GM23338 (cell line): ENCODE measurements around the gene F2.

Source experiments
- EZH2 ChIP-seq: fragments of 200-600 bp; sonication (generic); IDR thresholded peaks from one replicate; pipeline ENCODE4 v1.8.0; 2017; ENCODE audit warnings: antibody characterized with exemption, mild to moderate bottlenecking, low read depth; ENCODE audit not compliant: unreplicated experiment
- POLR2AphosphoS5 ChIP-seq: IDR thresholded peaks from 2 replicates; pipeline ENCODE4 v1.6.1; 2016; ENCODE audit warnings: antibody characterized with exemption, low read depth
- TF ChIP-seq, protein P1 (sequence below), 2 experiments: fragments of 200-600 bp in 1 of 2; sonication (generic) in 1 of 2; conservative IDR thresholded peaks; 2 replicates each; pipeline versions ENCODE4 v1.5.1 to v1.6.1; 2016 to 2017; ENCODE audit warnings: antibody characterized with exemption in 2 of 2, low read depth in 2 of 2, mild to moderate bottlenecking in 2 of 2, moderate library complexity in 1 of 2

DNA sequence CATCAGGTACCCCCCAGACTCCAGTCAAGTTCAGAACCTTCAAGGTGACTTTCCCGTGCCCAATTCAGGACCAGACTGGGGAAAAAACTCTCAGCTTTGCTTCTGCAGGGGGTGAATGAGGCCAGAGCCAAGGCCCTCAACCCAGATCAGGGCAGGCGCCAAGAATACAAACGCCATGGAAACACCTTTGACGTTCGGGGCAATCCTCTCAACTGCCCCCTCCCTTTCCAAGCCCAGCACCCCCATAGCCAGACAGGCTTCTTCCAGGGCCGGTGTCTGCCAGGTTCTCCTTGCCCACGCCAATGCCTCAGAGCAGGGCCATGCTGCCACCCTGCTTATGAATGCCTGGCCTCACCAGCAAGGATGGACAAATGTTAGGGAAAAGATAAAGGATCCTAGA, 24.4 kb upstream of the F2 start:
- TF ChIP-seq, protein P1, sequence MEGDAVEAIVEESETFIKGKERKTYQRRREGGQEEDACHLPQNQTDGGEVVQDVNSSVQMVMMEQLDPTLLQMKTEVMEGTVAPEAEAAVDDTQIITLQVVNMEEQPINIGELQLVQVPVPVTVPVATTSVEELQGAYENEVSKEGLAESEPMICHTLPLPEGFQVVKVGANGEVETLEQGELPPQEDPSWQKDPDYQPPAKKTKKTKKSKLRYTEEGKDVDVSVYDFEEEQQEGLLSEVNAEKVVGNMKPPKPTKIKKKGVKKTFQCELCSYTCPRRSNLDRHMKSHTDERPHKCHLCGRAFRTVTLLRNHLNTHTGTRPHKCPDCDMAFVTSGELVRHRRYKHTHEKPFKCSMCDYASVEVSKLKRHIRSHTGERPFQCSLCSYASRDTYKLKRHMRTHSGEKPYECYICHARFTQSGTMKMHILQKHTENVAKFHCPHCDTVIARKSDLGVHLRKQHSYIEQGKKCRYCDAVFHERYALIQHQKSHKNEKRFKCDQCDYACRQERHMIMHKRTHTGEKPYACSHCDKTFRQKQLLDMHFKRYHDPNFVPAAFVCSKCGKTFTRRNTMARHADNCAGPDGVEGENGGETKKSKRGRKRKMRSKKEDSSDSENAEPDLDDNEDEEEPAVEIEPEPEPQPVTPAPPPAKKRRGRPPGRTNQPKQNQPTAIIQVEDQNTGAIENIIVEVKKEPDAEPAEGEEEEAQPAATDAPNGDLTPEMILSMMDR (conservative IDR thresholded peaks at IDR 0.05; ENCODE audit: low read depth in 2 of 2), result no peak
- no peak for TF ChIP-seq POLR2AphosphoS5
- no peak for TF ChIP-seq EZH2
